Endothelial cell of hepatic sinusoid (primary cell): ENCODE data around the gene UBL7.
"Not testable (repeated sequence)": the region's sequence is repeated elsewhere in the genome, so short reads cannot be mapped to it uniquely, and the experiment has no call there.

Experiments used
- in situ Hi-C: cut with HindIII; loops from 2 replicates; pipeline ENCODE4 v1.10.0; 2017; ENCODE audit warnings: low sequenced_read_pairs

UBL7 gene

GRCh38 chr15:74464216-74464615 lies 3.3 kb upstream of the UBL7 start:
- in situ Hi-C loops = loop anchor here (5.0 kb wide), 2 partner anchors 33 to 83 kb away; no protein-coding TSS in a partner anchor

- in situ Hi-C loops = loop anchor here (5.0 kb wide), 2 partner anchors 34 to 84 kb away; no protein-coding TSS in a partner anchor
Measured at GRCh38 chr15:74463634-74464033, 2.7 kb upstream of the UBL7 start.

DNA sequence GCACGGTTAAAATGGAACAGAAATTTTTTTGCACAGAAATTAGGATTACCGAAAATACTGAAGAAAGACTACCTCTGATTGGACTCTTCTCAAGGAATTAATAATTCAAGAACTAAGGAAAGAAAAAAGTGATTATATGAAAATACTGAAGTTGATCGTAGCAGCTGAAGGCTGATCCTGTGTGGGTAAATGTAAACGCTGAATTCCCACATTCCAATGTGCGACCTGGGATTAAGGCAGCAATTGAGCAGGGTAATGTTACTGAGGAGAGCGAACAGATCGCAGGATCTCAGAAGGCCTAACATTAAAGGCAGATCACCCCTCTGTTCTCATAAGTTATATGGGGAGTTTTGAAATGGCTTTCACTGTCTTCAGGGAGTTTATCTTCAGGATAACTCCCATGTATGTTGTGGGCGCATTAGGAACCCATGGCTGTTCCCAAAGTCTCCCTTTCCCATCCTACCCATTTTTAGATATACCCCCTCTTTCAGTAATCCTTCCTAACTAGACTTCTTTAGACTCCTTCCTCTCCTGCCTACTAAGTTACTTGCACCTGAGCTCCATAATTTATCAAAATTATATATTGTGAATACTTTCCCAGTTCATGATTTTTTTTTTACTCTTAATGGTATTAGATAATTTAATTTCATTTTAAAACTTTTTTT lies 1.0 kb upstream of the UBL7 start:
- in situ Hi-C loops = loop anchor here (5.0 kb wide), 2 partner anchors 35 to 85 kb away; no protein-coding TSS in a partner anchor

DNA sequence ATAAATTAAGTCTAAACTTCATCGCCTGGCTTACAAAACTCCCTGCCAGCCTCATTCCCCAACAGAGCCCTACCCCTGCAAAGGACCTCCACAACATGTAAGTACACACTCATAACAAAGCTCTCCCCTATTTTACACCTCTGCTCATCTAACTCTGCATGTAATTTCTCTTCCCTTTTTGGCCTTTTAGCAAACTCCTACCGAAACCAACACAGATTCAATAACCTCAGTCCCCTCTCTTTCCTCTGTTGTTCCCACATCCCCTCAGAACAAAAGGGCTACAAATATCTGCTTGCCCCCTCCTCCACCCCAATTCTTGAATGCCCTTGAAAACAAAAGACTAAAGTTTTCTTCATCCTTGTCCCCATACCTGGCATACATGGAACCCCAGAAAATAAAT lies 662 bp downstream of the UBL7 start:
- in situ Hi-C loops = loop anchor here (5.0 kb wide), 2 partner anchors 37 to 87 kb away; no protein-coding TSS in a partner anchor

DNA sequence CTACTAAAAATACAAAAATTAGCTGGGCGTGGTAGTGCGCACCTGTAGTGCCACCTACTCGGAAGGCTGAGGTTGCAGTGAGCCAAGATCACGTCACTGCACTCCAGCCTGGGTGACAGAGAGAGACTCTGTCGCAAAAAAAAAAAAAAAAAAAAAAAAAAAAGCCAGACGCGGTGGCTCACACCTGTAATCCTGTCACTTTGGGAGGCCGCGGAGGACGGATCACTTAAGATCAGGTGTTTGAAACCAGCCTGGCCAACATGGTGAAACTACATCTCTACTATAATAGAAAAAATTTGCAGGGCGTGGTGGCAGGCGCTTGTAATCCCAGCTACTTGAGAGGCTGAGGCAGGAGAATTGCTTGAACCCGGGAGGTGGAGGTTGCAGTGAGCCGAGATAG lies 1.2 kb downstream of the UBL7 start:
- in situ Hi-C loops = loop anchor here (5.0 kb wide), 2 partner anchors 38 to 88 kb away; no protein-coding TSS in a partner anchor

DNA sequence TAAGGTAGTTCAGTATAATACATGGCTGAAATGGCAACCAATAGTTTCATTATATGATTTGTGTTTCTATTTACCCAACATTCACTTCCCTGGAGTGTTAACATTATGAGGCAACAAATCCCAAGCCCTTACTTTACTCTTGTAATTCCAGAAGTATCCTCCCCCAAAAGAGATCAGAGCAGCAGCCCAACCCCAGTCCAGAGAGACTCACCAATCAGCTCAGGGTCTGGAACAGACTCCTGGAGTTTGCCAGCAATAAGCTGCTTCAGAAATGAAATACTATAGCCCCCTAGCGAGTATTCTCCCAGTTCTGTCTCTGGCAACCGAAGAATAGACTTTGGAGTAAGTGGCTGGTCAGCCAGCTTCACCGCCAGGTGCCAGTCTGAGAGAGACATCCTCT lies 2.5 kb downstream of the UBL7 start:
- in situ Hi-C loops = no loop called here

GRCh38 chr15:74457036-74457435 lies 3.9 kb downstream of the UBL7 start:
- in situ Hi-C loops = not testable (repeated sequence)

- in situ Hi-C loops = no loop called here
Measured at GRCh38 chr15:74454764-74455500, 6.0 kb downstream of the UBL7 start.

DNA sequence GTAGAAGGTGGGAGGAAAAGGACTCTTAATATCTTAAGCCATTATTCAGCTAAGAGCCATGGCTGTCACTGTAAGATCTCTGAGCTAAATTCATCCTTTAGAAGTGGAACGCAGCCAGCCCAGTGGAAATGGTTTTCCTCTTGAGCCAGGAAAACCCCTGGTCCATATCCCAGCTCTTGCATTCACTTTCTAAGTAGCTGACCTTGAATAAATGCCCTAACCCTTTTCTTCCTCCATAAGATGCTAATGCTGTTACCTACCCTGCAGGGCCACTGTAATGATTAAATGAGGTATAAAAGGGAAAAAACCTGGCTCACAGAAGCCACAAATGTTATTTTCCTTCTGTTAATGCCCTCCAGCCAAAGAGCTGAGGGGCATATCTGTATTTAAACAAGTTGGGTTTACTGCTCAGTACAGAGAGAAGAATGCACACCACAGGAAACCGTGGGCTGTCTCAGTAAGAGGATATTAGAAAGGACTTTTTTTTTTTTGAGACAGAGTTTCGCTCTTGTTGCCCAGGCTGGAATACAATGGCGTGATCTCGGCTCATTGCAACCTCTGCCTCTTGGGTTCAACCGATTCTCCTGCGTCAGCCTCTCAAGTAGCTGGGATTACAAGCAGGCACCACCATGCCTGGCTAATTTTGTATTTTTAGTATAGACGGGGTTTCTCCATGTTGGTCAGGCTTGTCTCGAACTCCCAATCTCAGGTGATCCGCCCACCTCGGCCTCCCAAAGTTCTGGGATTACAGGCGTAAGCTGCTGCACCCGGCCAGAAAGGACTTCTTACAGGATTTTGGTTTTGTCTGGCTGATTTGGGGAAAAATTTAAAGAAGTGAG lies 6.8 kb downstream of the UBL7 start:
- in situ Hi-C loops = no loop called here

- in situ Hi-C loops = no loop called here
Measured at GRCh38 chr15:74451861-74452835, 8.8 kb downstream of the UBL7 start.

GRCh38 chr15:74451322-74451721 lies 9.6 kb downstream of the UBL7 start:
- in situ Hi-C loops = no loop called here

DNA sequence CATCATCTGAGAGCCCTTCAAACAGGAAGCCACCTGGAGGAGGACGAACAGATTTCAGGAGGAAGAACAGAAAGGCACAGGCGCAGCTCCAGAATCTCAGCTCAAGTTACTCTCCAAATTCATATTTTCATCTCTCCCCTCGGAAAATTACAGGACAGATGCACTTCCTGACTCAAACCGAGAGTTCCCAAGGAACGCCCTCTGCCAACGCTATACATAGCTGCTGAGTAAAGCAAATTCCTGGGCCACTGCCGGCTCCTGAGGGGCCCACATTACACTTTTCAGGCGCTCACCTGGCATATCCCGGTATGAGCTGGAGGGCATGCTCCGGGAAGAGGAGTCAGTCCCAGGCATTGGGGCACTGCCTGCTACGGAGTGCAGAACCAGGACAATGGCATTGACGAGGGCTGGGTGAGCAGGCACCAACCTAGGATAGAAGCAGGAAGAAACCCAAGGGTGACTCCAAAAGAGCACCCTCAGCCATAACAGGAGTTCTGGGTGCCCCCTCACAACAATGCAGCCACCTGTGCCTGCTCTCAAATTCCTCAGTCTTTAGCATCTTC lies 11.2 kb downstream of the UBL7 start:
- in situ Hi-C loops = no loop called here

DNA sequence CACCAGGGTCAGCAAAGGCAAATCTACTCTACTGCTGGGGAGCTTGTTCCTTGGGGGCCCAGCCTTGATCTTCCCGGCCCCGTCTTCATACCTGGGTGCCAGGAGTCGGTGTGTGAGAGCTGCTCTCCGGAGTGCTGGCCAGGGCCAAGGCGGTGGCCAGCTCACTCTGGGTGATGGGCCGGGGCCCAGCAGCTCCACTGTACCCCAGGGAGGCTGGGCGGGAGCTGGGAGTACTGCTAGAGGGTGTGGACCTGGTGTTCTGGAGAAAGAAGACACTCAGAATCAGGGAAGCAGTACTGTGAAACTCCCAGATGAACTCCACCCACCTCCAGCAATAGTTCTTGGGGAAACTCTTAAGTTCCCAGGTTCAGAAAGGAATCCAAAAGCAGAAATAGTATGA lies 11.9 kb downstream of the UBL7 start:
- in situ Hi-C loops = no loop called here

GRCh38 chr15:74445816-74446763 lies 14.9 kb downstream of the UBL7 start:
- in situ Hi-C loops = no loop called here

- in situ Hi-C loops = loop anchor here (5.0 kb wide), 1 partner anchor 67 kb away; no protein-coding TSS in a partner anchor
Measured at GRCh38 chr15:74444106-74445062, 16.6 kb downstream of the UBL7 start.

GRCh38 chr15:74443100-74443909 lies 17.7 kb downstream of the UBL7 start:
- in situ Hi-C loops = loop anchor here (5.0 kb wide), 1 partner anchor 66 kb away; no protein-coding TSS in a partner anchor
